ENCODE data around the gene ZNF197.
"Not testable (repeated sequence)": the region's sequence is repeated elsewhere in the genome, so short reads cannot be mapped to it uniquely, and the experiment has no call there.

ZNF197 gene

GRCh38 chr3:44661189-44661588 lies 36.4 kb downstream of the ZNF197 start:
- Histone ChIP-seq H3K36me3 (ENCODE audit: control insufficient read depth, insufficient read depth, low read length) (peaks cover 71% of the 10 kb centered on the region), H3K4me1 (ENCODE audit: control insufficient read depth, insufficient read depth, low read length, poor library complexity, severe bottlenecking) (no peaks in the 10 kb centered on the region), H3K9me3 (ENCODE audit: control insufficient read depth, low read length) (peaks cover 4% of the 10 kb centered on the region), H3K4me3 (ENCODE audit: extremely low read depth, insufficient read depth, low read length, poor library complexity, severe bottlenecking) (no peak overlapping the region), H3K27ac (ENCODE audit: low read depth, low read length, severe bottlenecking) (no peak overlapping the region)
- WGBS, 2 experiments (ENCODE audit: insufficient coverage in 2 of 2) = 100% methylated on average over 1 of the region's 2 CpGs; no CpG with 5 or more reads in 1 of the 2 experiments

- Histone ChIP-seq H3K9me3 (ENCODE audit: control insufficient read depth, low read length) (no peaks in the 10 kb centered on the region), H3K36me3 (ENCODE audit: control insufficient read depth, insufficient read depth, low read length) (peaks cover 32% of the 10 kb centered on the region), H3K27ac (ENCODE audit: low read depth, low read length, severe bottlenecking) (no peak overlapping the region), H3K4me3 (ENCODE audit: extremely low read depth, insufficient read depth, low read length, poor library complexity, severe bottlenecking) (no peak overlapping the region), H3K4me1 (ENCODE audit: control insufficient read depth, insufficient read depth, low read length, poor library complexity, severe bottlenecking) (no peaks in the 10 kb centered on the region)
- 86 to 100% methylated on average over 1 of the region's 3 CpGs for WGBS, 2 experiments (ENCODE audit: insufficient coverage in 2 of 2)
These were observed 40.3 kb downstream of the ZNF197 start for GRCh38 chr3:44665173-44665572.

GRCh38 chr3:44666346-44666745 lies 41.5 kb downstream of the ZNF197 start:
- Histone ChIP-seq H3K4me3 (ENCODE audit: extremely low read depth, insufficient read depth, low read length, poor library complexity, severe bottlenecking) (no peak overlapping the region), H3K27ac (ENCODE audit: low read depth, low read length, severe bottlenecking) (no peak overlapping the region), H3K9me3 (ENCODE audit: control insufficient read depth, low read length) (no peaks in the 10 kb centered on the region), H3K4me1 (ENCODE audit: control insufficient read depth, insufficient read depth, low read length, poor library complexity, severe bottlenecking) (no peaks in the 10 kb centered on the region), H3K36me3 (ENCODE audit: control insufficient read depth, insufficient read depth, low read length) (peaks cover 21% of the 10 kb centered on the region)
- WGBS, 2 experiments (ENCODE audit: insufficient coverage in 2 of 2) = 78 to 100% methylated on average over 1 of the region's 4 CpGs

GRCh38 chr3:44669760-44670159 lies 44.9 kb downstream of the ZNF197 start:
- no peak overlapping the region for H3K4me3 ChIP-seq (ENCODE audit: extremely low read depth, insufficient read depth, low read length, poor library complexity, severe bottlenecking)
- WGBS, 2 experiments (ENCODE audit: insufficient coverage in 2 of 2) = 88 to 89% methylated on average over 5 of the region's 6 CpGs
- no peaks in the 10 kb centered on the region for H3K9me3 ChIP-seq (ENCODE audit: control insufficient read depth, low read length)
- no peaks in the 10 kb centered on the region for H3K36me3 ChIP-seq (ENCODE audit: control insufficient read depth, insufficient read depth, low read length)
- no peaks in the 10 kb centered on the region for H3K4me1 ChIP-seq (ENCODE audit: control insufficient read depth, insufficient read depth, low read length, poor library complexity, severe bottlenecking)
- H3K27ac ChIP-seq (ENCODE audit: low read depth, low read length, severe bottlenecking) = no peak overlapping the region

- H3K4me1 ChIP-seq (ENCODE audit: control insufficient read depth, insufficient read depth, low read length, poor library complexity, severe bottlenecking); H3K27ac ChIP-seq (ENCODE audit: low read depth, low read length, severe bottlenecking); H3K4me3 ChIP-seq (ENCODE audit: extremely low read depth, insufficient read depth, low read length, poor library complexity, severe bottlenecking); H3K9me3 ChIP-seq (ENCODE audit: control insufficient read depth, low read length); H3K36me3 ChIP-seq (ENCODE audit: control insufficient read depth, insufficient read depth, low read length): not testable (repeated sequence)
- WGBS, 2 experiments (ENCODE audit: insufficient coverage in 2 of 2) = 80 to 97% methylated on average over 4 to 5 of the region's 8 CpGs
These were observed 48.6 kb downstream of the ZNF197 start for GRCh38 chr3:44673466-44673865.

- Histone ChIP-seq H3K36me3 (ENCODE audit: control insufficient read depth, insufficient read depth, low read length) (no peaks in the 10 kb centered on the region), H3K4me1 (ENCODE audit: control insufficient read depth, insufficient read depth, low read length, poor library complexity, severe bottlenecking) (no peaks in the 10 kb centered on the region), H3K27ac (ENCODE audit: low read depth, low read length, severe bottlenecking) (no peak overlapping the region), H3K9me3 (ENCODE audit: control insufficient read depth, low read length) (no peaks in the 10 kb centered on the region), H3K4me3 (ENCODE audit: extremely low read depth, insufficient read depth, low read length, poor library complexity, severe bottlenecking) (no peak overlapping the region)
- 80 to 86% methylated on average over 1 to 2 of the region's 2 CpGs for WGBS, 2 experiments (ENCODE audit: insufficient coverage in 2 of 2)
These were observed 49.4 kb downstream of the ZNF197 start for GRCh38 chr3:44674211-44674610.

- Histone ChIP-seq H3K9me3 (ENCODE audit: control insufficient read depth, low read length) (peaks cover 7% of the 10 kb centered on the region), H3K4me1 (ENCODE audit: control insufficient read depth, insufficient read depth, low read length, poor library complexity, severe bottlenecking) (no peaks in the 10 kb centered on the region), H3K36me3 (ENCODE audit: control insufficient read depth, insufficient read depth, low read length) (peaks cover 9% of the 10 kb centered on the region), H3K4me3 (ENCODE audit: extremely low read depth, insufficient read depth, low read length, poor library complexity, severe bottlenecking) (no peak overlapping the region), H3K27ac (ENCODE audit: low read depth, low read length, severe bottlenecking) (no peak overlapping the region)
- 93 to 100% methylated on average over 4 to 5 of the region's 5 CpGs for WGBS, 2 experiments (ENCODE audit: insufficient coverage in 2 of 2)
These were observed 53.8 kb downstream of the ZNF197 start for GRCh38 chr3:44678480-44679116.

GRCh38 chr3:44680921-44681455 lies 56.2 kb downstream of the ZNF197 start:
- peaks cover 17% of the 10 kb centered on the region for H3K36me3 ChIP-seq (ENCODE audit: control insufficient read depth, insufficient read depth, low read length)
- peaks cover 12% of the 10 kb centered on the region for H3K9me3 ChIP-seq (ENCODE audit: control insufficient read depth, low read length)
- 88 to 94% methylated on average over 2 to 4 of the region's 4 CpGs for WGBS, 2 experiments (ENCODE audit: insufficient coverage in 2 of 2)
- H3K4me3 ChIP-seq (ENCODE audit: extremely low read depth, insufficient read depth, low read length, poor library complexity, severe bottlenecking) = no peak overlapping the region
- H3K4me1 ChIP-seq (ENCODE audit: control insufficient read depth, insufficient read depth, low read length, poor library complexity, severe bottlenecking) = no peaks in the 10 kb centered on the region
- H3K27ac ChIP-seq (ENCODE audit: low read depth, low read length, severe bottlenecking) = no peak overlapping the region

GRCh38 chr3:44682182-44682896 lies 57.5 kb downstream of the ZNF197 start:
- 67 to 100% methylated on average over 1 of the region's 2 CpGs for WGBS, 2 experiments (ENCODE audit: insufficient coverage in 2 of 2)
- H3K27ac ChIP-seq (ENCODE audit: low read depth, low read length, severe bottlenecking) = no peak overlapping the region
- H3K9me3 ChIP-seq (ENCODE audit: control insufficient read depth, low read length) = peaks cover 19% of the 10 kb centered on the region
- H3K4me3 ChIP-seq (ENCODE audit: extremely low read depth, insufficient read depth, low read length, poor library complexity, severe bottlenecking) = no peak overlapping the region
- H3K36me3 ChIP-seq (ENCODE audit: control insufficient read depth, insufficient read depth, low read length) = peaks cover 17% of the 10 kb centered on the region
- no peaks in the 10 kb centered on the region for H3K4me1 ChIP-seq (ENCODE audit: control insufficient read depth, insufficient read depth, low read length, poor library complexity, severe bottlenecking)

- no peaks in the 10 kb centered on the region for H3K4me1 ChIP-seq (ENCODE audit: control insufficient read depth, insufficient read depth, low read length, poor library complexity, severe bottlenecking)
- H3K4me3 ChIP-seq (ENCODE audit: extremely low read depth, insufficient read depth, low read length, poor library complexity, severe bottlenecking) = peak overlapping the region; percentile 77
- WGBS, 2 experiments (ENCODE audit: insufficient coverage in 2 of 2) = 14 to 20% methylated on average over 18 to 28 of the region's 48 CpGs
- no peak overlapping the region for H3K27ac ChIP-seq (ENCODE audit: low read depth, low read length, severe bottlenecking)
- peaks cover 19% of the 10 kb centered on the region for H3K9me3 ChIP-seq (ENCODE audit: control insufficient read depth, low read length)
- peaks cover 17% of the 10 kb centered on the region for H3K36me3 ChIP-seq (ENCODE audit: control insufficient read depth, insufficient read depth, low read length)
These were observed 60.4 kb downstream of the ZNF197 start for GRCh38 chr3:44685128-44685800.

Data from mesodermal cell (in vitro differentiated cells).